Breast epithelium (tissue), 4 donors: ENCODE data around the gene C2orf49. TPM values are rescaled to one million over a fixed set of nuclear protein-coding genes. Genes with fewer than 3 reads are reported as not detected.
A peak's percentile ranks its signal among the peaks of the same experiment; 100 is the strongest.

ENCODE experiments used
- DNase-seq, 2 donors: peaks; one replicate each; pipeline ENCODE4 v3.0.0-alpha.2; 2019; ENCODE audit warnings: low spot score in 2 of 2
- H3K27ac ChIP-seq, 2 donors: fragments of 200-600 bp; sonication (generic) in 1 of 2; one replicate each; pipeline ENCODE4 v1.5.1; 2016 to 2019; ENCODE audit warnings: mild to moderate bottlenecking in 1 of 2
- H3K27me3 ChIP-seq, 2 donors: fragments of 200-600 bp; sonication (generic) in 1 of 2; one replicate each; pipeline versions ENCODE4 v1.5.1 to v1.6.0; 2017 to 2019; ENCODE audit warnings: control low read depth in 1 of 2, mild to moderate bottlenecking in 1 of 2
- H3K36me3 ChIP-seq: fragments of 200-600 bp; one replicate; pipeline ENCODE4 v1.5.1; 2019
- H3K4me1 ChIP-seq, 2 donors: fragments of 200-600 bp; sonication (generic); one replicate each; pipeline ENCODE4 v1.5.1; 2016 to 2019; ENCODE audit warnings: control low read depth in 1 of 2
- H3K4me3 ChIP-seq, 3 donors: fragments of 200-600 bp; sonication (generic); 1 replicate in 2 of 3; 2 replicates in 1 of 3; pipeline ENCODE4 v1.5.1; 2016 to 2019; ENCODE audit warnings: mild to moderate bottlenecking in 3 of 3, moderate library complexity in 2 of 3
- H3K9me3 ChIP-seq, 2 donors: fragments of 200-600 bp; sonication (generic) in 1 of 2; one replicate each; pipeline ENCODE4 v1.5.1; 2016 to 2019; ENCODE audit warnings: control low read depth in 1 of 2
- POLR2A ChIP-seq: fragments of 450-650 bp; IDR thresholded peaks from one replicate; pipeline ENCODE4 v1.6.1; 2016; ENCODE audit warnings: antibody characterized with exemption, mild to moderate bottlenecking, moderate library complexity
- POLR2AphosphoS5 ChIP-seq, 3 donors: sonication (generic); formaldehyde crosslinking; IDR thresholded peaks; one replicate each; pipeline ENCODE4 v1.6.1; 2017; ENCODE audit warnings: antibody characterized with exemption in 3 of 3
- intact Hi-C: fragments of 100-400 bp; cut with DNase I; formaldehyde crosslinking; loops from one replicate; pipeline ENCODE4 v1.15.1; 2023; ENCODE audit warnings: low total_unique reads
- total RNA-seq, 3 donors: library from RNA; depleted of rRNA; stranded (reverse); fragments of >200 nt; gene quantifications; one replicate each; pipeline ENCODE4 v1.1.0, GENCODE V29; 2016
- TF ChIP-seq, protein P1 (sequence below), 3 donors: fragments of 450-650 bp; IDR thresholded peaks; one replicate each; pipeline ENCODE4 v1.5.1; 2016 to 2017; ENCODE audit warnings: antibody characterized with exemption in 3 of 3, mild to moderate bottlenecking in 3 of 3, moderate library complexity in 3 of 3

The C2orf49 gene
- total RNA-seq, 3 donors from 2014 or later, result 20.0 to 31.6 (median 23.0) TPM

DNA sequence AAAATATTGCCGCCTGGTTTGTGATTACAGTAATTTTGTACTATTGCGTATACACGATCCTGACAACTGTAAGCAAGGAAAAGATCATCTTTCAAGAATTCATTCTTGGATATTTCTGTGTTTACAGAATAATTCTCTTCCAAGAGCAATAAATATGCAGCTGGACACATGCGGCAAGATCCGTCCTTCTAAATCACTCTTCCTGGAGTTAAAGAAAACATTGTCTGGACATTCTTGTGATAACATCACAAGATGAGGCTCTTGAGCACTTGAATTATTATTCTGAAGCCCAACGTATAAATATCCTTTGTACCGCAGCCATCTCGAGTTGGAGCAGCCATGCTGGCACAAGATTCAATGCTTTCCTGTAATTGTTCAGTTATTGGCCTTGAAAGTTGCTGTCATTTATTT, 51.6 kb downstream of the C2orf49 start:
- Histone ChIP-seq H3K4me1 (peaks cover 0 to 13% of the 10 kb centered on the region in 2 donors), H3K4me3 (peak overlapping the region in 1 of 3 donors; percentile 25), H3K27me3 (no peaks in the 10 kb centered on the region), H3K36me3 (no peaks in the 10 kb centered on the region), H3K9me3 (no peaks in the 10 kb centered on the region), H3K27ac (peak overlapping the region; percentile 69 to 81)
- intact Hi-C loops, result no loop called here
- DNase-seq, result no peak
- TF ChIP-seq POLR2AphosphoS5 (IDR thresholded peaks at IDR 0.05), result peak in 1 of 3 donors; percentile 28
- TF ChIP-seq, protein P1, sequence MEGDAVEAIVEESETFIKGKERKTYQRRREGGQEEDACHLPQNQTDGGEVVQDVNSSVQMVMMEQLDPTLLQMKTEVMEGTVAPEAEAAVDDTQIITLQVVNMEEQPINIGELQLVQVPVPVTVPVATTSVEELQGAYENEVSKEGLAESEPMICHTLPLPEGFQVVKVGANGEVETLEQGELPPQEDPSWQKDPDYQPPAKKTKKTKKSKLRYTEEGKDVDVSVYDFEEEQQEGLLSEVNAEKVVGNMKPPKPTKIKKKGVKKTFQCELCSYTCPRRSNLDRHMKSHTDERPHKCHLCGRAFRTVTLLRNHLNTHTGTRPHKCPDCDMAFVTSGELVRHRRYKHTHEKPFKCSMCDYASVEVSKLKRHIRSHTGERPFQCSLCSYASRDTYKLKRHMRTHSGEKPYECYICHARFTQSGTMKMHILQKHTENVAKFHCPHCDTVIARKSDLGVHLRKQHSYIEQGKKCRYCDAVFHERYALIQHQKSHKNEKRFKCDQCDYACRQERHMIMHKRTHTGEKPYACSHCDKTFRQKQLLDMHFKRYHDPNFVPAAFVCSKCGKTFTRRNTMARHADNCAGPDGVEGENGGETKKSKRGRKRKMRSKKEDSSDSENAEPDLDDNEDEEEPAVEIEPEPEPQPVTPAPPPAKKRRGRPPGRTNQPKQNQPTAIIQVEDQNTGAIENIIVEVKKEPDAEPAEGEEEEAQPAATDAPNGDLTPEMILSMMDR (IDR thresholded peaks at IDR 0.05), result no peak
- no peak for TF ChIP-seq POLR2A

DNA sequence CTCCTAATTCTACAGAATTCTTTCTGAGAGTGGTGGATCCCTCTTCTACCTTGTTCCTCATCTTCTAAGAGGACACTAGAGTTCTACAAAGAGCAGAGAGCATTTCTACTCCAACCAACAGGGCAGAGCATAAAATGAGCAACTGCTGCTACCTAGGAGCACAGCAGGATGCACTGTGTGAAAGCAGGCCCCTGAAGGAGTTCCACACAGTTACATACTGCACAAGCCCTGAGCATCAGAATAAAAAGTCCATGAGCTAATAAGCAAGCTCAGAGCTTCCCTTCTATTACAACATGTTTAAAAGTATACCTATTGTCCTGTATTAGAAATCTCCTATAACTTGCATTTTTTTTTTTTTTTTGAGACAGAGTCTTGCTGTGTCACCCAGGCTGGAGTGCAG, 53.1 kb downstream of the C2orf49 start:
- H3K4me1 ChIP-seq, result peaks cover 0 to 13% of the 10 kb centered on the region in 2 donors
- peak overlapping the region; percentile 11 to 40 for H3K27ac ChIP-seq
- no peak overlapping the region for H3K4me3 ChIP-seq
- no peaks in the 10 kb centered on the region for H3K27me3 ChIP-seq
- TF ChIP-seq POLR2AphosphoS5 (IDR thresholded peaks at IDR 0.05) (no peak), POLR2A (no peak)
- TF ChIP-seq, protein P1 (IDR thresholded peaks at IDR 0.05), result no peak
- intact Hi-C loops, result no loop called here
- H3K9me3 ChIP-seq, result no peaks in the 10 kb centered on the region
- no peak for DNase-seq
- no peaks in the 10 kb centered on the region for H3K36me3 ChIP-seq

DNA sequence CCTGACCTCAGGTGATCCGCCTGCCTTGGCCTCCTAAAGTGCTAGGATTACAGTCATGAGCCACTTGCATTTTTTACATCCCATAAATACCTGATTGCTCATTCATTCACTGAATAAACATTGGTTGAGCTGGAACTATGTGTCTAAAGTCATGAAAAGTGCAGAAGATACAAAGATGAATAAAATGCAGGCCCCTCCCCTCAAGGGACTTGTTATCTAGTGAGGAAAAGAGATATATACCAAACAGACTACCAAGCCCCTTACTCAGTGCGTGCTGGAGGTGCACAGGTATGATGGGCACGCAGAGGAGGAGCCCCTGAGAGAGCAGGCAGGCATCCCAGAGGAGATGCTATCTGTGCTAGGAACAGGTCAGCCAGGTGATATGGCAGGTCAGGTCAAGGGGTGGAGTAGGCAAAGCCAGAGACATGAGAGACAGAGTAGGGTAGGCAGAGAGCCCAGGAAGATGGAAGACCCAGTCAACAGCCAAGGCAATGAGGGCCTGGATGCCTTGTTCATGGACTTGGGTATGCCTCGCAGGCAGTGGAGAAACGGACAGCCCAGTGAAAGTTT, 53.8 kb downstream of the C2orf49 start:
- peak overlapping the region; percentile 48 to 61 for H3K27ac ChIP-seq
- peaks cover 0 to 13% of the 10 kb centered on the region in 2 donors for H3K4me1 ChIP-seq
- no peaks in the 10 kb centered on the region for H3K9me3 ChIP-seq
- intact Hi-C loops, result no loop called here
- DNase-seq, result no peak
- H3K36me3 ChIP-seq, result no peaks in the 10 kb centered on the region
- peak overlapping the region in 1 of 3 donors; percentile 28 for H3K4me3 ChIP-seq
- no peaks in the 10 kb centered on the region for H3K27me3 ChIP-seq
- TF ChIP-seq, protein P1 (IDR thresholded peaks at IDR 0.05), result no peak

DNA sequence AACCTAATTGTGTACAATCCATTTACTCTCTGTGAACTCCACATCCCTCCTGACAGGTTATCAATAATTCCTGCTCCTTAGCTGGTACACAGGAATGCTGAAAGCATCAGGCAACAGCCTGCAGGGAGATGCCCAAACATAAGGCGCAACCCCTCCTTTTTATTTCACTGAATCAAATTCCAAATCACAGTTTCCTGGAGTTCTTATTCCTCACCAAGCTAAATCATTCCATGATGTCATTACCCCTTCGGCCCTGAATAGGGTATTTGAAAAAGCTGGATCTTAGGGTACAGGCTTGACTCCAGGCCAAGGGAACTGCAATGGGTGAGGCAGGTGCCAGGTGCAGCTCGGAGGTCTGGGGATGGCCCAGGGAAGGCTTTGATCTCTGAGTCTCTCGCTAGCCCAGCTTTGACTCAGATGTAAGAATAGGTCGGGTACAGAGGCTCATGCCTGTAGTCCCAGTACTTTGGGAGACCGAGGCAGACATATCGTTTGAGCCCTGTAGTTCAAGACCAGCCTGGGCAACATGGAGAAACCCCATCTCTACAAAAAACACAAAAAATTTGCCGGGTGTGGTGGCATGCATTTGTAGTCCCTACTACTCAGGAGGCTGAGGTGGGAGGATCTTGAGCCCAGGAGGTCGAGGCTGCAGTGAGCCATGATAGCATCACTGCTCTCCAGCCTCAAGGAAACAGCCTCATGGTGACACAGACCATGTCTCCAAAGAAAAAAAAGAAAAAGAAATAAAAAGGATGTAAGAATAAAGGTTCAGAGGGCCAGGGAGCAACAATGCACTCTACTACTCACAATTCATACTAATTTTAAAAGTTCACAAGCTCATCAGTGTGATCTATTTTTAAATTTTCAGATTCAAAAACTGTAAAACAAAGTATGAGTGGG, 54.7 kb downstream of the C2orf49 start:
- H3K36me3 ChIP-seq, result no peaks in the 10 kb centered on the region
- TF ChIP-seq POLR2AphosphoS5 (IDR thresholded peaks at IDR 0.05), result no peak
- TF ChIP-seq POLR2A, result no peak
- TF ChIP-seq, protein P1 (IDR thresholded peaks at IDR 0.05), result no peak
- H3K9me3 ChIP-seq, result no peaks in the 10 kb centered on the region
- no peaks in the 10 kb centered on the region for H3K27me3 ChIP-seq
- H3K4me3 ChIP-seq, result no peak overlapping the region
- intact Hi-C loops, result no loop called here
- H3K27ac ChIP-seq, result peak overlapping the region; percentile 48 to 61
- no peak for DNase-seq
- H3K4me1 ChIP-seq, result peaks cover 3 to 13% of the 10 kb centered on the region in 2 donors
